ENCODE results near the gene ARHGAP15.

DNA sequence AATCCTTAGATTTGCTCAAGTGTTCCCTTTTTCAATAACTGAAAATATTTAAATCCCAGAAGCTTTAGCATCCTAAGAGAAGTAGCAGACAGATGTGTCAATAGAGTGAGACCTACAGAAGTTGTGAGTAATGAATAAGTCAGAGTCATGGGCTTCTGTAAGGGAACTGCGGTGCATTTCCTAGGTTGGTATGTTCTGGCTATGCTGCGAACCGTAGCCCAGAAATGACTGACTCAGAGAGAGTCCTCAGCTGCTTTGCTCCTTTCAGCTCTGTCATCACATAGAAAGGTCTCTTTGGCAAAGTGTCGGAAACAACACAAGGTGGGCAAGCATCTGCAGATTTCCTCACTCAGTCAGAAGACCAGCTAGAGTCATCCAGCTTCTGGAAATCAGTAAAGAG, 297.1 kb downstream of the ARHGAP15 start:
- no peak for TF ChIP-seq EZH2 (IDR thresholded peaks at IDR 0.05)
- no peak for TF ChIP-seq POLR2AphosphoS5 (IDR thresholded peaks at IDR 0.05; ENCODE audit: borderline replicate concordance, low read depth, low read length)
